ENCODE data around the gene OR4D9. TPM values are rescaled to one million over a fixed set of nuclear protein-coding genes. Genes with fewer than 3 reads are reported as not detected.

The OR4D9 gene
- total RNA-seq, 1 experiment from 2014 or later: not detected

- H3K27ac ChIP-seq (ENCODE audit: insufficient read length, low read depth, low read length): no peak overlapping the region
These were observed 45.6 kb downstream of the OR4D9 start for GRCh38 chr11:59556917-59557348.

More at GRCh38 chr11:59556917-59557348, 45.6 kb downstream of the OR4D9 start:
- H3K4me3 Mint-ChIP-seq: peak overlapping the region; percentile 83 to 93
- no peak overlapping the region for H3K56ac ChIP-seq (ENCODE audit: insufficient read length, low read depth, low read length)
- H3K23ac ChIP-seq (ENCODE audit: insufficient read length, low read depth, low read length): no peak overlapping the region
- no peak overlapping the region for H4K8ac ChIP-seq (replicated peaks; ENCODE audit: insufficient read length, low read depth, low read length)
- no peak overlapping the region for H4K91ac ChIP-seq (ENCODE audit: insufficient read length, low read depth, low read length)
- peak; percentile 40 for DNase-seq
- no peak overlapping the region for H2BK5ac ChIP-seq (ENCODE audit: insufficient read length, low read length)
- no peak overlapping the region for H3K18ac ChIP-seq (ENCODE audit: insufficient read length, low read depth, low read length)
- H3K4me2 ChIP-seq (ENCODE audit: insufficient read depth, insufficient read length, low read length): peak overlapping the region; percentile 96
- H3K27me3 ChIP-seq (ENCODE audit: insufficient read depth, low read length): no peaks in the 10 kb centered on the region
- no peak overlapping the region for H3K14ac ChIP-seq (ENCODE audit: insufficient read depth, low read length)
- no peak overlapping the region for H2AFZ ChIP-seq (ENCODE audit: low read length)
- no peaks in the 10 kb centered on the region for H3K9me3 ChIP-seq (ENCODE audit: control insufficient read depth, low read depth, low read length)
- H3K27me3 Mint-ChIP-seq (ENCODE audit: low read depth): peaks cover 19% of the 10 kb centered on the region
- peaks cover 0 to 2% (median 0%) of the 10 kb centered on the region in 3 experiments; a peak in 3 of 7 replicates for H3K36me3 Mint-ChIP-seq (ENCODE audit: insufficient read depth in 1 of 3, low read depth in 3 of 3)
- H4K20me1 ChIP-seq (ENCODE audit: control insufficient read depth, insufficient read depth, insufficient read length): no peaks in the 10 kb centered on the region
- no peak overlapping the region for H4K5ac ChIP-seq (ENCODE audit: insufficient read length, low read depth, low read length)
- no peak overlapping the region for H3K27ac Mint-ChIP-seq
- no peak overlapping the region for H3K4ac ChIP-seq (ENCODE audit: low read depth, low read length)
- no peak for TF ChIP-seq CTCF (conservative IDR thresholded peaks at IDR 0.05)
- no peak overlapping the region for H2AK5ac ChIP-seq (ENCODE audit: insufficient read length, low read length)
- H3K9ac ChIP-seq (ENCODE audit: extremely low read depth, insufficient read length, low read length): no peak overlapping the region
- peaks cover 4% of the 10 kb centered on the region in 2 experiments; a peak in 3 of 5 replicates for H3K9me3 Mint-ChIP-seq
- no peaks in the 10 kb centered on the region for H3K79me1 ChIP-seq (ENCODE audit: insufficient read depth, low read depth, low read length, poor library complexity, severe bottlenecking)
- H2BK120ac ChIP-seq (ENCODE audit: low read depth, low read length, poor library complexity, severe bottlenecking): no peak overlapping the region
- peaks cover 21 to 28% of the 10 kb centered on the region in 2 experiments for H3K4me1 Mint-ChIP-seq
- no peak overlapping the region for H3T11ph ChIP-seq (ENCODE audit: low read length)
- H2BK15ac ChIP-seq (ENCODE audit: low read depth, low read length): no peak overlapping the region
- H2BK20ac ChIP-seq (ENCODE audit: low read depth, low read length, poor library complexity, severe bottlenecking): no peak overlapping the region
- H2BK12ac ChIP-seq (ENCODE audit: insufficient read length, low read depth, low read length): no peak overlapping the region
- H3K79me2 ChIP-seq (ENCODE audit: insufficient read depth, low read length): no peaks in the 10 kb centered on the region
- H3K23me2 ChIP-seq (ENCODE audit: insufficient read length, low read depth, low read length, poor library complexity, severe bottlenecking): peaks cover 21% of the 10 kb centered on the region
- no CpG with 5 or more reads among the region's 13 CpGs for WGBS (ENCODE audit: extremely low coverage, insufficient read length, low lambda C conversion rate)
- H3K4me1 ChIP-seq (ENCODE audit: insufficient read depth, low read length): 0 out of 2 replicates have a peak, but pooled peaks cover 4% of the 10 kb centered on the region

Measured in H9 (cell line).